A549 (cell line): ENCODE results near the gene PIAS2. TPM values are rescaled to one million over a fixed set of nuclear protein-coding genes. Genes with fewer than 3 reads are reported as not detected.

Source experiments
- ATAC-seq, 2 experiments: fragments of 200-7000 bp in 1 of 2; fragments of >200 bp in 1 of 2; cut with Nextera tagmentation in 1 of 2; cut with Tn5 transposase in 1 of 2; 3 replicates each; pipeline versions ENCODE4 v1.8.0 to v1.9.1; 2018 to 2020; ENCODE audit warnings: mild to moderate bottlenecking in 1 of 2, moderate library complexity in 1 of 2
- CTCF ChIA-PET: fragments of 300-600 bp; sonication (Branson Sonifier 250); formaldehyde crosslinking; extraction: SDS; loops from one replicate; lab custom pipeline; 2021; ENCODE audit warnings: antibody characterized with exemption, inconsistent platforms; lab: Yijun Ruan, JAX
- POLR2A ChIA-PET: fragments of 350-600 bp; formaldehyde crosslinking; extraction: SDS; loops from one replicate; lab custom pipeline; 2021; ENCODE audit warnings: antibody characterized with exemption, inconsistent platforms; lab: Yijun Ruan, JAX
- DNase-seq, 2 experiments: peaks; one replicate each; pipeline versions ENCODE4 v3.0.0 to v3.0.0-alpha.2; 2011 to 2016; ENCODE audit warnings: low read depth in 1 of 2, low spot score in 1 of 2
- FAIRE-seq: peaks from 2 replicates; lab custom pipeline; 2011; peaks lifted over from hg19 to GRCh38; lab: Jason Lieb, UNC
- H3K27ac ChIP-seq, 2 experiments: fragments of >200 bp; sonication (Bioruptor Twin); formaldehyde crosslinking; 3 replicates each; pipeline ENCODE4 v1.5.1; 2016 to 2017
- H3K4me1 ChIP-seq: fragments of >200 bp; sonication (Bioruptor Twin); formaldehyde crosslinking; 3 replicates; pipeline ENCODE4 v1.6.1; 2016
- H3K4me2 ChIP-seq: fragments of >200 bp; sonication (Bioruptor Twin); formaldehyde crosslinking; 3 replicates; pipeline ENCODE4 v1.6.1; 2016
- H3K4me3 ChIP-seq: fragments of >200 bp; sonication (Bioruptor Twin); formaldehyde crosslinking; 3 replicates; pipeline ENCODE4 v1.5.1; 2016
- H3K9me3 ChIP-seq: fragments of >200 bp; sonication (Bioruptor Twin); formaldehyde crosslinking; 3 replicates; pipeline ENCODE4 v1.6.1; 2016
- BHLHE40 ChIP-seq: IDR thresholded peaks from 2 replicates; pipeline ENCODE4 v1.6.1; 2012; ENCODE audit warnings: low read depth, low read length, inconsistent platforms
- CBX8 ChIP-seq: fragments of 200-600 bp; sonication (generic); IDR thresholded peaks from 2 replicates; pipeline ENCODE4 v1.6.1; 2016
- EHF ChIP-seq: fragments of 250-450 bp; sonication (Bioruptor Pico); IDR thresholded peaks from 2 replicates; pipeline ENCODE4 v1.5.0; 2020; ENCODE audit warnings: mild to moderate bottlenecking
- EP300 ChIP-seq, 2 experiments: fragments of >200 bp; sonication (Bioruptor Twin); formaldehyde crosslinking; IDR thresholded peaks; 2 replicates in 1 of 2; 3 replicates in 1 of 2; pipeline ENCODE4 v1.6.1; 2016 to 2017
- GATA3 ChIP-seq: IDR thresholded peaks from 2 replicates; pipeline ENCODE4 v1.6.1; 2012; ENCODE audit warnings: borderline replicate concordance
- HDAC2 ChIP-seq: fragments of 200-600 bp; sonication (generic); IDR thresholded peaks from 2 replicates; pipeline ENCODE4 v1.6.1; 2016
- HES2 ChIP-seq: fragments of >200 bp; sonication (Bioruptor Twin); formaldehyde crosslinking; IDR thresholded peaks from 2 replicates; pipeline ENCODE4 v1.6.1; 2016
- HEYL ChIP-seq: fragments of 250-450 bp; sonication (Bioruptor Pico); IDR thresholded peaks from 2 replicates; pipeline ENCODE4 v1.8.0; 2021; ENCODE audit warnings: mild to moderate bottlenecking, moderate library complexity
- HMGXB4 ChIP-seq: fragments of 250-450 bp; sonication (Bioruptor Pico); IDR thresholded peaks from 2 replicates; pipeline ENCODE4 v1.5.0; 2021; ENCODE audit warnings: mild to moderate bottlenecking, moderate library complexity, borderline replicate concordance
- MAFK ChIP-seq: fragments of 450-650 bp; IDR thresholded peaks from 2 replicates; pipeline ENCODE4 v1.6.1; 2014; ENCODE audit not compliant: partially characterized antibody
- NR3C1 ChIP-seq: fragments of >200 bp; sonication (Bioruptor Twin); formaldehyde crosslinking; IDR thresholded peaks from 3 replicates; pipeline ENCODE4 v1.6.1; 2017
- RARB ChIP-seq: fragments of 250-450 bp; sonication (Bioruptor Pico); IDR thresholded peaks from 2 replicates; pipeline ENCODE4 v1.8.0; 2021; ENCODE audit warnings: mild to moderate bottlenecking, moderate library complexity
- RNF2 ChIP-seq: fragments of 200-600 bp; sonication (generic); IDR thresholded peaks from 2 replicates; pipeline ENCODE4 v1.6.1; 2016; ENCODE audit warnings: low read depth, mild to moderate bottlenecking, antibody characterized with exemption, moderate library complexity, borderline replicate concordance
- USF2 ChIP-seq: fragments of 450-650 bp; IDR thresholded peaks from 2 replicates; pipeline ENCODE4 v1.6.1; 2014; ENCODE audit warnings: antibody characterized with exemption
- ZC3H11A ChIP-seq: fragments of 450-650 bp; IDR thresholded peaks from 2 replicates; pipeline ENCODE4 v1.6.1; 2014; ENCODE audit warnings: antibody characterized with exemption, mild to moderate bottlenecking
- ZFP36 ChIP-seq: fragments of 450-650 bp; IDR thresholded peaks from 2 replicates; pipeline ENCODE4 v1.6.1; 2014; ENCODE audit warnings: borderline replicate concordance; ENCODE audit not compliant: partially characterized antibody
- ZSCAN20 ChIP-seq: fragments of 250-450 bp; sonication (Bioruptor Pico); IDR thresholded peaks from 2 replicates; pipeline ENCODE4 v1.8.0; 2022; ENCODE audit warnings: mild to moderate bottlenecking, moderate library complexity
- WGBS: methylation state at CpG from one replicate; pipeline ENCODE4 v1.1.6; 2017; ENCODE audit errors: missing lambda C conversion rate; 5-methylcytosine and 5-hydroxymethylcytosine counted together
- polyA plus RNA-seq, 4 experiments: library from polyadenylated mRNA; depleted of rRNA in 3 of 4; stranded (reverse); fragments of >200 nt; fragmentation: RNase III in 1 of 4; extraction: RNeasy Plus Mini Kit Qiagen cat#74134 plus additional on column Dnase treatment in 1 of 4; gene quantifications; 2 replicates in 3 of 4; 3 replicates in 1 of 4; pipeline ENCODE4 v1.2.3, GENCODE V29; 2011 to 2017
- TF ChIP-seq, protein P1 (sequence below): IDR thresholded peaks from 2 replicates; pipeline ENCODE4 v1.6.1; 2012

PIAS2 gene
- polyA plus RNA-seq, 2 of the 4 experiments (the other 2 are of a cell fraction): 6.7 to 6.8 TPM

- no peak overlapping the region for H3K27ac ChIP-seq
- FAIRE-seq (no peak), DNase-seq (no peak), ATAC-seq (no peak)
- no peaks in the 10 kb centered on the region for H3K4me1 ChIP-seq
- peaks cover 12% of the 10 kb centered on the region; the same call in 2 of the 3 replicates for H3K9me3 ChIP-seq
- ChIA-PET CTCF (no interaction called here), POLR2A (no interaction called here)
- H3K4me3 ChIP-seq: no peak overlapping the region
- no peak overlapping the region for H3K4me2 ChIP-seq
- TF ChIP-seq EHF (CRISPR knock-in tag) (no peak), MAFK (no peak)
- WGBS: 95% methylated on average over 1 of the region's 1 CpG
Measured at GRCh38 chr18:46893360-46893759, 23.9 kb downstream of the PIAS2 start.

DNA sequence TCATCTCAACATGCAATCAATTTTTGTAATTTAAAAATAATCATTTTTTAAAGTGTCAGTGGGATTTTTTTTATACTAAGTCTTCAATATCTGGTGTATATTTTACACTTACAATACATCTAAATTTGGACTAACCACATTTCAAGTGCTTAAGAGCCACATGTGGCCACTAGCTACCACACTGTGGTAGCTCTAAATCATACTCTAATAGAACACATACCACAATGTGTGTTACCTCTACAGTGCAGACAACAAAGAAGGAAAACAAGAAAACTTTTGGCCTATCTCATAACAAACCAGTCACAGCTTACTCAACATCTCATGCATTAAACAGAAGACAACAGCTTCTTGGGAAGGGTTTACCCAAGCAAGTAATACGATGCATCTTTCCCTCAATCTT lies 24.5 kb downstream of the PIAS2 start:
- ChIA-PET CTCF (no interaction called here), POLR2A (no interaction called here)
- 88% methylated on average over 1 of the region's 1 CpG for WGBS
- DNase-seq (no peak), ATAC-seq (no peak), FAIRE-seq (no peak)
- TF ChIP-seq HES2 (no peak), EP300 (IDR thresholded peaks at IDR 0.05) (no peak), BHLHE40 (no peak)
- H3K9me3 ChIP-seq: peaks cover 15% of the 10 kb centered on the region; the same call in 2 of the 3 replicates
- no peak overlapping the region for H3K4me2 ChIP-seq
- no peaks in the 10 kb centered on the region for H3K4me1 ChIP-seq
- no peak overlapping the region for H3K4me3 ChIP-seq
- H3K27ac ChIP-seq: no peak overlapping the region

GRCh38 chr18:46891742-46892214 lies 25.5 kb downstream of the PIAS2 start:
- Histone ChIP-seq H3K4me2 (no peak overlapping the region), H3K4me1 (no peaks in the 10 kb centered on the region), H3K27ac (no peak overlapping the region), H3K4me3 (no peak overlapping the region), H3K9me3 (peaks cover 15% of the 10 kb centered on the region; the same call in 2 of the 3 replicates)
- TF ChIP-seq ZSCAN20 (CRISPR knock-in tag): no peak
- POLR2A ChIA-PET: no interaction called here
- 90% methylated on average over 3 of the region's 3 CpGs for WGBS
- FAIRE-seq (no peak), ATAC-seq (no peak), DNase-seq (no peak)
- CTCF ChIA-PET: no interaction called here

DNA sequence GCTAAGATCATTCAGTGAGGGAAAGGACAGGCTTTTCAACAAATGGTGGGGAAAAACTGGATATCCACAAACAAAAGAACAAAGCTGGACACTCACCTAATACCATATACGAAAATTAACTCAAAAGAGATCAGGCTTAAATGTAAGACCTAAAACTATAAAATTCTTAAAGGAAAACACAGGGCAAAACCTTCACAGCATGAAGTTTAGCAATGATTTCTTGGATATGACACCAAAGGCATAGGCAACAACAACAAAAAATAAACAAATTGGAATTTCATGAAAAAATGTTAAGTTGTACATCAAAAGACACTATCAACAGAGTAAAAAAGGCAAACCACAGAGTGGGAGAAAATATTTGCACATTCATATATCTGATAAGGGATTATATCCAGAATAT lies 28.3 kb downstream of the PIAS2 start:
- ATAC-seq (no peak), DNase-seq (no peak), FAIRE-seq (no peak)
- peaks cover 15% of the 10 kb centered on the region; the same call in 2 of the 3 replicates for H3K9me3 ChIP-seq
- no peak overlapping the region for H3K4me2 ChIP-seq
- H3K4me1 ChIP-seq: no peaks in the 10 kb centered on the region
- no peak overlapping the region for H3K4me3 ChIP-seq
- WGBS: 75% methylated on average over 1 of the region's 1 CpG
- TF ChIP-seq NR3C1 (no peak), RNF2 (no peak), CBX8 (no peak), HMGXB4 (no peak), HEYL (CRISPR knock-in tag) (no peak), USF2 (no peak), ZFP36 (no peak), RARB (CRISPR knock-in tag) (no peak), GATA3 (no peak), HDAC2 (no peak), ZC3H11A (no peak)
- TF ChIP-seq, protein P1, sequence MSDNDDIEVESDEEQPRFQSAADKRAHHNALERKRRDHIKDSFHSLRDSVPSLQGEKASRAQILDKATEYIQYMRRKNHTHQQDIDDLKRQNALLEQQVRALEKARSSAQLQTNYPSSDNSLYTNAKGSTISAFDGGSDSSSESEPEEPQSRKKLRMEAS: no peak
- ChIA-PET POLR2A (no interaction called here), CTCF (no interaction called here)
- no peak overlapping the region for H3K27ac ChIP-seq
